ENCODE data around the gene STX10.
"Not testable (repeated sequence)": the region's sequence is repeated elsewhere in the genome, so short reads cannot be mapped to it uniquely, and the experiment has no call there.

STX10 gene

GRCh38 chr19:13172346-13173138 lies 22.4 kb upstream of the STX10 start:
- Mint-ChIP-seq H3K4me3 (peak overlapping the region; percentile 86 to 96), H3K9me3 (no peaks in the 10 kb centered on the region), H3K27me3 (no peaks in the 10 kb centered on the region), H3K4me1 (peaks cover 67% of the 10 kb centered on the region), H3K27ac (peak overlapping the region; percentile 98)
- DNase-seq, result peak; percentile 76 to 85
- peak; percentile 34 for ATAC-seq

- Mint-ChIP-seq H3K9me3 (peaks cover 0 to 5% of the 10 kb centered on the region in 2 donors), H3K4me1 (peaks cover 81% of the 10 kb centered on the region), H3K27me3 (no peaks in the 10 kb centered on the region), H3K27ac (peak overlapping the region in 1 of 2 donors; percentile 98), H3K4me3 (peak overlapping the region; percentile 16 to 96)
- ATAC-seq (no peak), DNase-seq (no peak)
Observed at GRCh38 chr19:13171146-13171545, 21.0 kb upstream of the STX10 start.

GRCh38 chr19:13169769-13170168 lies 19.6 kb upstream of the STX10 start:
- Mint-ChIP-seq H3K4me1 (peaks cover 94% of the 10 kb centered on the region), H3K27ac (no peak overlapping the region), H3K9me3 (peaks cover 0 to 5% of the 10 kb centered on the region in 2 donors), H3K27me3 (no peaks in the 10 kb centered on the region), H3K4me3 (peak overlapping the region in 1 of 2 donors; percentile 13)
- no peak for ATAC-seq
- DNase-seq, result no peak

- not testable (repeated sequence) for ATAC-seq, H3K9me3 Mint-ChIP-seq, H3K4me3 Mint-ChIP-seq, DNase-seq, H3K27me3 Mint-ChIP-seq
- Mint-ChIP-seq H3K4me1 (peaks cover 97% of the 10 kb centered on the region), H3K27ac (peak overlapping the region in 1 of 2 donors; percentile 27)
Observed at GRCh38 chr19:13166151-13166550, 16.0 kb upstream of the STX10 start.

- H3K4me1 Mint-ChIP-seq, result peaks cover 97% of the 10 kb centered on the region
- peak overlapping the region in 1 of 2 donors; percentile 46 for H3K27ac Mint-ChIP-seq
- H3K4me3 Mint-ChIP-seq, result peak overlapping the region; percentile 83 to 88
- ATAC-seq, result no peak
- no peak for DNase-seq
- H3K27me3 Mint-ChIP-seq, result no peaks in the 10 kb centered on the region
- peaks cover 0 to 5% of the 10 kb centered on the region in 2 donors for H3K9me3 Mint-ChIP-seq
Observed at GRCh38 chr19:13165162-13165997, 15.2 kb upstream of the STX10 start.

GRCh38 chr19:13164343-13165161 lies 14.4 kb upstream of the STX10 start:
- DNase-seq (peak; percentile 27 to 39), ATAC-seq (no peak)
- Mint-ChIP-seq H3K4me1 (peaks cover 97% of the 10 kb centered on the region), H3K4me3 (peak overlapping the region; percentile 83 to 88), H3K27ac (peak overlapping the region; percentile 27 to 83), H3K27me3 (no peaks in the 10 kb centered on the region), H3K9me3 (peaks cover 0 to 5% of the 10 kb centered on the region in 2 donors)

- peaks cover 0 to 5% of the 10 kb centered on the region in 2 donors for H3K9me3 Mint-ChIP-seq
- peaks cover 96% of the 10 kb centered on the region for H3K4me1 Mint-ChIP-seq
Observed at GRCh38 chr19:13163609-13164342, 13.6 kb upstream of the STX10 start.

GRCh38 chr19:13162724-13163608 lies 12.8 kb upstream of the STX10 start:
- peak overlapping the region; percentile 59 to 93 for H3K27ac Mint-ChIP-seq
- H3K4me1 Mint-ChIP-seq, result peaks cover 95% of the 10 kb centered on the region
- ATAC-seq (peak; percentile 73), DNase-seq (peak; percentile 80 to 93)
- H3K4me3 Mint-ChIP-seq, result peak overlapping the region; percentile 83 to 88
- peaks cover 0 to 5% of the 10 kb centered on the region in 2 donors for H3K9me3 Mint-ChIP-seq
- H3K27me3 Mint-ChIP-seq, result no peaks in the 10 kb centered on the region

More at GRCh38 chr19:13163609-13164342, 13.6 kb upstream of the STX10 start:
- peak; percentile 74 to 77 for DNase-seq
- ATAC-seq, result peak; percentile 52
- Mint-ChIP-seq H3K4me3 (peak overlapping the region; percentile 83 to 88), H3K27ac (peak overlapping the region; percentile 55 to 93), H3K27me3 (no peaks in the 10 kb centered on the region)

- Mint-ChIP-seq H3K9me3 (no peaks in the 10 kb centered on the region), H3K4me3 (no peak overlapping the region)
- DNase-seq, result no peak
Observed at GRCh38 chr19:13160557-13160956, 10.4 kb upstream of the STX10 start.

GRCh38 chr19:13159713-13160112 lies 9.5 kb upstream of the STX10 start:
- Mint-ChIP-seq H3K27ac (peak overlapping the region in 1 of 2 donors; percentile 68), H3K9me3 (no peaks in the 10 kb centered on the region), H3K4me1 (peaks cover 88% of the 10 kb centered on the region), H3K4me3 (peak overlapping the region; percentile 13 to 51), H3K27me3 (no peaks in the 10 kb centered on the region)
- DNase-seq (no peak), ATAC-seq (no peak)

More at GRCh38 chr19:13160557-13160956, 10.4 kb upstream of the STX10 start:
- no peaks in the 10 kb centered on the region for H3K27me3 Mint-ChIP-seq
- H3K27ac Mint-ChIP-seq, result no peak overlapping the region
- no peak for ATAC-seq
- H3K4me1 Mint-ChIP-seq, result peaks cover 96% of the 10 kb centered on the region

GRCh38 chr19:13155472-13156359 lies 5.5 kb upstream of the STX10 start:
- no peaks in the 10 kb centered on the region for H3K9me3 Mint-ChIP-seq
- peak overlapping the region; percentile 96 to 97 for H3K27ac Mint-ChIP-seq
- peak overlapping the region; percentile 93 to 97 for H3K4me3 Mint-ChIP-seq
- no peaks in the 10 kb centered on the region for H3K27me3 Mint-ChIP-seq
- peaks cover 56% of the 10 kb centered on the region for H3K4me1 Mint-ChIP-seq
- peak; percentile 37 for ATAC-seq
- peak; percentile 78 to 92 for DNase-seq

GRCh38 chr19:13154911-13155471 lies 4.8 kb upstream of the STX10 start:
- peak; percentile 87 to 95 for DNase-seq
- peak; percentile 60 for ATAC-seq
- H3K4me1 Mint-ChIP-seq, result peaks cover 48% of the 10 kb centered on the region

More at GRCh38 chr19:13154911-13155471, 4.8 kb upstream of the STX10 start:
- no peaks in the 10 kb centered on the region for H3K27me3 Mint-ChIP-seq
- peak overlapping the region; percentile 93 to 97 for H3K4me3 Mint-ChIP-seq
- peak overlapping the region; percentile 96 to 97 for H3K27ac Mint-ChIP-seq
- no peaks in the 10 kb centered on the region for H3K9me3 Mint-ChIP-seq

Data from stimulated activated naive CD8-positive, alpha-beta T cell treated with anti-CD3 and anti-CD28 coated beads, Interleukin-15, amount 100 ng/mL, for 72 hours (primary cell).